ENCODE data around the gene RANBP3L. TPM values are rescaled to one million over a fixed set of nuclear protein-coding genes. Genes with fewer than 3 reads are reported as not detected.
"Not testable (repeated sequence)": the region's sequence is repeated elsewhere in the genome, so short reads cannot be mapped to it uniquely, and the experiment has no call there.

RANBP3L gene
- total RNA-seq, 1 donor from 2014 or later, result not detected

DNA sequence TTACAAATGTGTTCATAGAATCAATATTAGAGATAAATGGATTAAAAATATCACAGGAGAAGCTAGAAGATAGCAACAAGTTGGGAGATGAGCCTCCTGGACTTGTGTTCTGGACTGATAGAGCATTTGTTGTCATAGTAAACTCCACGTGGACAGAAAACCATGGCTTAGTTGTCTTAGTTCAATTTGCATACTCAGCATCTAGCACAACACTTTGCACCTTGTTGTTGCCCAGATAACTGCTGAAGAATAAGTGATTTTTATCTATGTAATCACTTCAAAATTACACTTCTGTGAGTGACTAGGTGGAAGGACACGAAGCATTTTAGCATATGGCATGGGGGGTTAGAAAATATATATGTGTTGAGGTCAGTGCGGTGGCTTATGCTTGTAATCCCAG lies 4.0 kb downstream of the RANBP3L start:
- H3K27ac ChIP-seq, result no peak overlapping the region
- H3K4me1 ChIP-seq, result peaks cover 0 to 12% of the 10 kb centered on the region in 2 donors
- no peaks in the 10 kb centered on the region for H3K36me3 ChIP-seq
- no peaks in the 10 kb centered on the region for H3K27me3 ChIP-seq
- H3K4me3 ChIP-seq, result no peak overlapping the region
- intact Hi-C loops (cut with DNase I), result no loop called here
- TF ChIP-seq, protein P1, sequence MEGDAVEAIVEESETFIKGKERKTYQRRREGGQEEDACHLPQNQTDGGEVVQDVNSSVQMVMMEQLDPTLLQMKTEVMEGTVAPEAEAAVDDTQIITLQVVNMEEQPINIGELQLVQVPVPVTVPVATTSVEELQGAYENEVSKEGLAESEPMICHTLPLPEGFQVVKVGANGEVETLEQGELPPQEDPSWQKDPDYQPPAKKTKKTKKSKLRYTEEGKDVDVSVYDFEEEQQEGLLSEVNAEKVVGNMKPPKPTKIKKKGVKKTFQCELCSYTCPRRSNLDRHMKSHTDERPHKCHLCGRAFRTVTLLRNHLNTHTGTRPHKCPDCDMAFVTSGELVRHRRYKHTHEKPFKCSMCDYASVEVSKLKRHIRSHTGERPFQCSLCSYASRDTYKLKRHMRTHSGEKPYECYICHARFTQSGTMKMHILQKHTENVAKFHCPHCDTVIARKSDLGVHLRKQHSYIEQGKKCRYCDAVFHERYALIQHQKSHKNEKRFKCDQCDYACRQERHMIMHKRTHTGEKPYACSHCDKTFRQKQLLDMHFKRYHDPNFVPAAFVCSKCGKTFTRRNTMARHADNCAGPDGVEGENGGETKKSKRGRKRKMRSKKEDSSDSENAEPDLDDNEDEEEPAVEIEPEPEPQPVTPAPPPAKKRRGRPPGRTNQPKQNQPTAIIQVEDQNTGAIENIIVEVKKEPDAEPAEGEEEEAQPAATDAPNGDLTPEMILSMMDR (IDR thresholded peaks at IDR 0.05), result no peak
- H3K9me3 ChIP-seq, result no peaks in the 10 kb centered on the region
- DNase-seq (ENCODE audit: low spot score in 2 of 2), result no peak

DNA sequence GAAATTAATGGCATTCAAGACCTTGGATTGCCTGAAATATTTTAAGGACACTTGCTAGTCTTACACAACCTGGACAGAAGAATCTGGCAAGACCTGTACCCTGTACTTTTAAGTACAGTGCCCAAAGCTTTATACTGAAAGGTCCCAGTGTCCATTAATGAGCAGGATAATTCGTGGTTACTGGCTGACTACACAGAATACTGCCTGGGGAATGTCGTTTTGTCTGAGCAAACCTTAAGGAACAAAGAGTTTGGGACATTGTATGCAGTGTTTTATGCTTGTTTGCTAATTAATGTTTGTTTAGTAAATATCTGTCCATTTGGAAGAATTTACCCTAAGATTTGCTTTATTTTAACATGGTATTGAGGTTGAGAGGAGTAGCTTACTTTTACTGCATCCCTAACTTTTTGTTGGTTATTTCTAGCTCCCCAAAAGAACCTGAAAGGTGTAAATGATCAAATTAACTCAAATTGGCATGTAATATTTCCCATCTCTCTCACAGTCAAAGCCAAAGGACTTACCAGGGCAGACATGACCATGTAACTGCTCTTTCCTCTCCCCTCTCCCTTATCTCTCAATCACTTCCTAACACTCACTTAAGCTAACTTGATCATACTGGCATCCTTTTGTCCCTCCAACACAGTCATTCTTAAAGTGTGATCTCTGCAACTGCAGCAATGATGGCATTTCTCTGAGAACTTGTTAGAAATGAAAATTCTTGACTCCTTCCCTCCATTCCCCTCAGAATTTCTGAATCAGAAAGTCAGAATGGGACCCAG lies 15.7 kb downstream of the RANBP3L start:
- Histone ChIP-seq H3K9me3 (peaks cover 4 to 5% of the 10 kb centered on the region in 2 donors), H3K4me3 (no peak overlapping the region), H3K27me3 (no peaks in the 10 kb centered on the region), H3K4me1 (peaks cover 0 to 7% of the 10 kb centered on the region in 2 donors), H3K36me3 (no peaks in the 10 kb centered on the region), H3K27ac (no peak overlapping the region)
- intact Hi-C loops (cut with DNase I), result no loop called here
- DNase-seq (ENCODE audit: low spot score in 2 of 2), result no peak
- TF ChIP-seq, protein P1 (IDR thresholded peaks at IDR 0.05), result no peak

- H3K27me3 ChIP-seq; DNase-seq (ENCODE audit: low spot score in 2 of 2); H3K36me3 ChIP-seq; H3K9me3 ChIP-seq; intact Hi-C loops (cut with DNase I); H3K4me1 ChIP-seq; H3K4me3 ChIP-seq; H3K27ac ChIP-seq: not testable (repeated sequence)
Measured at GRCh38 chr5:36283775-36284174, 17.9 kb downstream of the RANBP3L start.

GRCh38 chr5:36281626-36282025 lies 20.1 kb downstream of the RANBP3L start:
- no peaks in the 10 kb centered on the region for H3K27me3 ChIP-seq
- H3K9me3 ChIP-seq, result no peaks in the 10 kb centered on the region
- TF ChIP-seq, protein P1 (IDR thresholded peaks at IDR 0.05), result no peak
- peak overlapping the region; percentile 31 to 64 for H3K27ac ChIP-seq
- intact Hi-C loops (cut with DNase I), result no loop called here
- H3K4me1 ChIP-seq, result peaks cover 0 to 21% of the 10 kb centered on the region in 2 donors
- DNase-seq (ENCODE audit: low spot score in 2 of 2), result no peak
- H3K36me3 ChIP-seq, result no peaks in the 10 kb centered on the region
- no peak overlapping the region for H3K4me3 ChIP-seq

- TF ChIP-seq, protein P1 (IDR thresholded peaks at IDR 0.05), result no peak
- H3K4me3 ChIP-seq, result peak overlapping the region; percentile 9 to 26
- H3K27ac ChIP-seq, result peak overlapping the region; percentile 64 to 74
- no peak for DNase-seq (ENCODE audit: low spot score in 2 of 2)
- H3K4me1 ChIP-seq, result peaks cover 0 to 31% of the 10 kb centered on the region in 2 donors
- H3K27me3 ChIP-seq, result no peaks in the 10 kb centered on the region
- H3K36me3 ChIP-seq, result no peaks in the 10 kb centered on the region
- H3K9me3 ChIP-seq, result no peaks in the 10 kb centered on the region
- intact Hi-C loops (cut with DNase I), result loop anchor here (2.0 kb wide), 1 partner anchor 22 kb away; the partner anchor contains the start of gene RANBP3L
Measured at GRCh38 chr5:36279054-36279698, 22.5 kb downstream of the RANBP3L start.

All from ascending aorta (tissue), 2 donors.